ENCODE results near the gene RNF7. TPM values are rescaled to one million over a fixed set of nuclear protein-coding genes. Genes with fewer than 3 reads are reported as not detected.

The RNF7 gene
- total RNA-seq, 2 donors from 2014 or later: 106 to 111 TPM

DNA sequence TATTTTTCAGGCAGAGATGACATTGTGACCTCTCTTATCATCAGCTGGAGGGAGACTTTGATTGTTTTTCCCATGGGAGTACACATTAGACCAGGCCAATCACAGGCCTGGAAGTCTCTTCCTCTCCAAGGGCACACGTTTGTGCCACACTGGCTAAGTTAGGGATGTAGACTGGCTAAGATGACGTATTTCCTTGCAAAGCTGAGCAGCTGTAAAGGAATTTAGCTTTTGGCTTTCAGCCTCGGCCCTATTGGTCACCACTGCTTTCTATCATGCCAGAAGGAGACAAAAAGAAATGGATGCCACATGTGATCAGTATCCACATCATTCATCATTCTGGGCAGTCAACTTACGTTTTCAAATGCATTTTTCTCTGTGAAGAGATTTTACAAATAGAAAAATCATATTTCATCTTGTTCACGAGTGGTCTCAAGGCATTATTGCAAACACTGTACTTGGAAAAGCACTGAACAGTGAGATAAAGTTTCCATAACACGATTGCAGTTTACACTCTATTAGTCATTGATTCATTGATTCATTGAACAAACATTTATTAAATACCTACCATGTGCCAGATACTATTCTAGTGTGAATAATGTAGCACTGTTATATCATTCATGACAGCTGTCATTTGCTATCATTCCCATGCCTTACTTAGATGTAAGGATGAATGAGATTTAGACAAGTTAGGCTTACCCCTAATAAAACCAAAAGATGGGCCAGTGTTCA, 27.0 kb upstream of the RNF7 start:
- no peak for DNase-seq
- H3K4me1 Mint-ChIP-seq: no peaks in the 10 kb centered on the region
- H3K9me3 ChIP-seq (ENCODE audit: control insufficient read depth, low read length): peaks cover 9% of the 10 kb centered on the region
- H3K4me3 Mint-ChIP-seq: no peak overlapping the region
- WGBS, 2 experiments (ENCODE audit: insufficient coverage in 1 of 2, insufficient read length in 1 of 2): 86 to 88% methylated on average over 5 to 6 of the region's 6 CpGs
- no peaks in the 10 kb centered on the region for H3K27me3 ChIP-seq (ENCODE audit: control insufficient read depth, insufficient read depth, low read length, poor library complexity, severe bottlenecking)
- no peak overlapping the region for H3K27ac ChIP-seq (ENCODE audit: low read depth, low read length)
- no peaks in the 10 kb centered on the region for H3K36me3 ChIP-seq (ENCODE audit: control insufficient read depth, insufficient read depth, low read length)
- TF ChIP-seq, protein P1, sequence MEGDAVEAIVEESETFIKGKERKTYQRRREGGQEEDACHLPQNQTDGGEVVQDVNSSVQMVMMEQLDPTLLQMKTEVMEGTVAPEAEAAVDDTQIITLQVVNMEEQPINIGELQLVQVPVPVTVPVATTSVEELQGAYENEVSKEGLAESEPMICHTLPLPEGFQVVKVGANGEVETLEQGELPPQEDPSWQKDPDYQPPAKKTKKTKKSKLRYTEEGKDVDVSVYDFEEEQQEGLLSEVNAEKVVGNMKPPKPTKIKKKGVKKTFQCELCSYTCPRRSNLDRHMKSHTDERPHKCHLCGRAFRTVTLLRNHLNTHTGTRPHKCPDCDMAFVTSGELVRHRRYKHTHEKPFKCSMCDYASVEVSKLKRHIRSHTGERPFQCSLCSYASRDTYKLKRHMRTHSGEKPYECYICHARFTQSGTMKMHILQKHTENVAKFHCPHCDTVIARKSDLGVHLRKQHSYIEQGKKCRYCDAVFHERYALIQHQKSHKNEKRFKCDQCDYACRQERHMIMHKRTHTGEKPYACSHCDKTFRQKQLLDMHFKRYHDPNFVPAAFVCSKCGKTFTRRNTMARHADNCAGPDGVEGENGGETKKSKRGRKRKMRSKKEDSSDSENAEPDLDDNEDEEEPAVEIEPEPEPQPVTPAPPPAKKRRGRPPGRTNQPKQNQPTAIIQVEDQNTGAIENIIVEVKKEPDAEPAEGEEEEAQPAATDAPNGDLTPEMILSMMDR (conservative IDR thresholded peaks at IDR 0.05): no peak
- H3K4me1 ChIP-seq (ENCODE audit: control insufficient read depth, insufficient read depth, low read length): no peaks in the 10 kb centered on the region
- H3K27ac Mint-ChIP-seq: no peak overlapping the region
- no peak overlapping the region for H3K9ac ChIP-seq (ENCODE audit: extremely low read depth, low read length, poor library complexity, severe bottlenecking)
- H3K4me3 ChIP-seq (ENCODE audit: low read length): no peak overlapping the region
- peaks cover 9% of the 10 kb centered on the region for H3K9me3 Mint-ChIP-seq
- H3K27me3 Mint-ChIP-seq (ENCODE audit: insufficient read depth): no peaks in the 10 kb centered on the region
- peaks cover 6% of the 10 kb centered on the region for H3K36me3 Mint-ChIP-seq (ENCODE audit: low read depth)

DNA sequence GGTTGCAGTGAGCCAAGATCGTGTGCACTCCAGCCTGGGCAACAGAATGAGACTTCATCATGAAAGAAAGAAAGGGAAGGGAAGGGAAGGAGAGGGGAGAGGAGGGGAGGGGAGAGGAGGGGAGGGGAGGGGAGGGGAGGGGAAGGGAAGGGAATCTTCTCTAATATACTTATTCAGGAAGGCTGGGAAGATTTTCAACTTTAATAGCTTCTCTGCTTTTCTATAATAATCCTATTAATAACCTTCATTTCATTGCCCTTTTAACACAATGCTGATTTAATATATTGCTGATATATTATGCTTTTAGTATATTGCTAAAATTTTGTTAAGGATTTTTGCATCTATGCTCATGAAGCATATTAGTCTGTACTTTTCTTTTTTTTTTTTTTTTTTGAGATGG, 23.4 kb upstream of the RNF7 start:
- Mint-ChIP-seq H3K4me1 (no peaks in the 10 kb centered on the region), H3K27me3 (ENCODE audit: insufficient read depth) (no peaks in the 10 kb centered on the region), H3K4me3 (no peak overlapping the region)

DNA sequence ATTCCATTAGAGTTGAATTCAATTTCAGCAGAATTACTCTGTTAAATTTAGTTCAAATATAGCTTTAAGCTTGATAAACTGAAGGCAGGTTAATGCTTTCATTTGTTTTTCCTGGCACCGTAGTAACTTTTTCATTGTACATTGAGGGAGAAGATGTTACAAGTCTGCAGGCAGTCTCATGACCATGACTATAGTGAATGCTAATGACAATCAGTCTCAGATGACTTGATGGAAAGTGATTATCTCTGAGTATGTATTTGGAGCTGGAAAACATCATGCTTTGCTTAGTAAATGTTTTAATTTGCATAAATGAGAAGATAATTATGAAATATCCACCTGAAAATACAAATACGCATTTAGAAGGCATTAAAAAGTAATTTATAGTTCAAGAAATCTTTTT, 16.0 kb upstream of the RNF7 start:
- no peaks in the 10 kb centered on the region for H3K27me3 ChIP-seq (ENCODE audit: control insufficient read depth, insufficient read depth, low read length, poor library complexity, severe bottlenecking)
- Mint-ChIP-seq H3K27ac (no peak overlapping the region), H3K4me1 (no peaks in the 10 kb centered on the region), H3K27me3 (ENCODE audit: insufficient read depth) (no peaks in the 10 kb centered on the region), H3K9me3 (no peaks in the 10 kb centered on the region), H3K36me3 (ENCODE audit: low read depth) (no peaks in the 10 kb centered on the region), H3K4me3 (no peak overlapping the region)
- H3K9me3 ChIP-seq (ENCODE audit: control insufficient read depth, low read length): no peaks in the 10 kb centered on the region
- DNase-seq: no peak
- no peak overlapping the region for H3K4me3 ChIP-seq (ENCODE audit: low read length)
- TF ChIP-seq, protein P1 (conservative IDR thresholded peaks at IDR 0.05): no peak
- H3K9ac ChIP-seq (ENCODE audit: extremely low read depth, low read length, poor library complexity, severe bottlenecking): no peak overlapping the region
- H3K36me3 ChIP-seq (ENCODE audit: control insufficient read depth, insufficient read depth, low read length): no peaks in the 10 kb centered on the region
- 97 to 100% methylated on average over 1 of the region's 2 CpGs for WGBS, 2 experiments (ENCODE audit: insufficient coverage in 1 of 2, insufficient read length in 1 of 2)
- H3K27ac ChIP-seq (ENCODE audit: low read depth, low read length): no peak overlapping the region
- no peaks in the 10 kb centered on the region for H3K4me1 ChIP-seq (ENCODE audit: control insufficient read depth, insufficient read depth, low read length)

More for the DNA sequence above, 23.4 kb upstream of the RNF7 start:
- H3K4me1 ChIP-seq (ENCODE audit: control insufficient read depth, insufficient read depth, low read length): no peaks in the 10 kb centered on the region
- Mint-ChIP-seq H3K9me3 (peaks cover 17% of the 10 kb centered on the region), H3K27ac (no peak overlapping the region), H3K36me3 (ENCODE audit: low read depth) (peaks cover 12% of the 10 kb centered on the region)
- no peaks in the 10 kb centered on the region for H3K36me3 ChIP-seq (ENCODE audit: control insufficient read depth, insufficient read depth, low read length)
- DNase-seq: no peak
- no peaks in the 10 kb centered on the region for H3K27me3 ChIP-seq (ENCODE audit: control insufficient read depth, insufficient read depth, low read length, poor library complexity, severe bottlenecking)
- WGBS, 2 experiments (ENCODE audit: insufficient coverage in 1 of 2, insufficient read length in 1 of 2): 76% methylated on average over 1 of the region's 1 CpG; no CpG with 5 or more reads in 1 of the 2 experiments
- TF ChIP-seq, protein P1 (conservative IDR thresholded peaks at IDR 0.05): no peak
- H3K27ac ChIP-seq (ENCODE audit: low read depth, low read length): no peak overlapping the region
- H3K9ac ChIP-seq (ENCODE audit: extremely low read depth, low read length, poor library complexity, severe bottlenecking): no peak overlapping the region
- H3K4me3 ChIP-seq (ENCODE audit: low read length): no peak overlapping the region
- peaks cover 13% of the 10 kb centered on the region for H3K9me3 ChIP-seq (ENCODE audit: control insufficient read depth, low read length)

Measured in endodermal cell (in vitro differentiated cells).